Measurements from ENCODE around the gene PMEPA1.

Gene PMEPA1

DNA sequence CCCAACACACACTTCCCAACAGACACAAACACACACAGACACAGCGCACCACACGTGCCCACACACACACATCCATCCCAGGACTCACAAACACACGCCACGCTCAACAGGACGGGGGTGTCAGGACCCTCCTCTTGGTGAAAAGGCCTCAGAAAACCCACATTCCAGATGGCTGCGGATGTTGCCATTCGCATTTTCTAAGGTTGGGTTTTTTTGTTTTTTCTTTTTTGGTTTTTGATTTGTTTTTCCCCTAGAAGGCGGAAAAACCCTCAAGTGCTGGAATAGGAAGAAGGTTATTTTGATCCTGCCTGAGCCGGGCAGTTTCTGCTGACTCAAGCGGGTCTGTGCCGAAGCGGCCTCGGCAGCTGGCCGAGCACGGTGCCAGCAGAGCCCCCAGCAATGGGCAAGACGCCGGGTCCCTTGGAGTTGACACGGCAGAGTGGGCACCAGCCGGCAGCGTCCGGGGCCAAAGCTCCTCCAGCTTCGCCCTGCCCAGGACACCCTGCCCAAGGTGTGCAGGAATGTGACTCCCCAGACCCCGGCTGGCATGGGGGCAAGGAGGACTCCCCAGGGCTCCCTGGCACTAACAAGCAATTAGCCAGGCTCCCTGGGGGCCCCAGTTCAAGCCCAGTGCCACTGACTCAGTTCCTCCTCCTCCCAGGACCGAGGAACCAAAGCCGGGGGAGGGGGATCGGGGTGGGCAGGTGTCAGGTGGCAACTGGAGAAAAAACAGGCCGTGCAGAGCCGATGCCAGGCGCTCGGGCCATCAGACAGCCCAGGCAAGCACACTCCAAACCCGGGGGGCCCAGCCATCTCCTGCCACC is 48.7 kb downstream of the PMEPA1 start:
- DNase-seq, result no peak

- no peak for DNase-seq
Measured at GRCh38 chr20:57660181-57660921, 49.5 kb downstream of the PMEPA1 start.

DNA sequence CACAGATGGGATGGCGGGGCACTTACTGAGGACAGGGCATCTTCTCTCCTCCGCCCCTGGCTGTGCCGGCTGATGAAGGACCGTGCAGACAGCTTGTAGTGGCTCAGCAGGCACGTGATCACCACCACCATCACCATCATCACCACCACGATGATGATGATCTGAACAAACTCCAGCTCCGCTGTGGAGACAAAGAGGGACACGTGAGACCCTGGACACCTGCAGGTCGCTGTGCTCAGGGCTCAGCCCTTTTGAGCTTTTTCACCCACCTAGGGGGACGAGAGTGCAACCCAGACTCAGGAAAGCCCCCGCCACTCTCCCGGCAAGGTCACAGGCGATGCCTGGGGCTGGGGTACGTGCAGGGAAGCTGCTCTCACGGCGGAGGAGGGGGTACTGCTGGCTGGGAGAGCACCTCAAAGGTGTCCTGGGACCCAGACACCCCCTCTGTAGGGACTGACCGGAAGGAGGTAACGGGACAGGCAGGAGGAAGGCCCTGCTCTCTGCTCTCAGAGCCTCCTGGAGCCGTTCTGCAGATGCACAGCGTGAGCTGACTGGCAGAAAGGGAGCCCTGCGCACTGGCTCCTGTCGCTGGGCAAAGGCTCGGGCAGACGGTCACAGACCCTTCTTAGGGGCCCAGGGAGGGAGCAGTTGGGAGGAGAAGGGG is 50.2 kb downstream of the PMEPA1 start:
- DNase-seq, result no peak

DNA sequence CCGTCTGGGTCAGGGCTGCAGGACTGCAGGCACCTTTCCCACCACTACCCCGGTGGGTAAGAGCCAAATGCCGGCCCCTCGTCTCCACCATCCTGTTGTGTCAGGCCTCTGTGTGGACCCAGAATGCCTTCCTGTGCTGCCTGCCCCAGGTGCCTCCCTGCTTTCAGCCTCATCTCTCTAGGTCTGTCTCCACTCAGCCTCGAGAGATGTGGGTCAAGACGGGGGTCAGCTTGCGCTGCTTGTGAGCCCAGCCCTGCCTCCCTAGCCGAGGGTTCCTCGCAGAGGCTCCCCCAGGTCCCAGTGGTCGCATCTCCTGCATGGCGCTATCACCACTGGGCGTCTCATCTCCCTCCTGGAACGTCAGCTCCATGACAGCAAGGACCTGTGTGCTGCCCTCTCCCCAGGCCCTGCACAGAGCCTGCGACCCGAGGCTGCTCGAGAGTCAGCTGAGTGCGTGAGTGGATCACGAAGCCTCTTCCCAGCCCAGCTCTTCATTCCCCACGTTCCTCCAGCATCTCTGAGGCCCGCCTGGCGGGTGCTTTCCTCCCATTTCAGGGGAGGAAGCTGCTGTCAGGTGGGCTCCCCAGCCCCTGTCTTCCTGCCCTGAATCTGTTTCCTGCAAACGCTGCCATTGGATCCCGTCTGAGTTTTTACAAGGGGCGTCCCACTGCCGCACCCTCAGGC is 50.8 kb downstream of the PMEPA1 start:
- no peak for DNase-seq

- DNase-seq, result no peak
Measured at GRCh38 chr20:57658447-57658832, 51.4 kb downstream of the PMEPA1 start.

- no peak for DNase-seq
Measured at GRCh38 chr20:57657535-57658446, 52.0 kb downstream of the PMEPA1 start.

- DNase-seq, result no peak
Measured at GRCh38 chr20:57656821-57657534, 52.8 kb downstream of the PMEPA1 start.

DNA sequence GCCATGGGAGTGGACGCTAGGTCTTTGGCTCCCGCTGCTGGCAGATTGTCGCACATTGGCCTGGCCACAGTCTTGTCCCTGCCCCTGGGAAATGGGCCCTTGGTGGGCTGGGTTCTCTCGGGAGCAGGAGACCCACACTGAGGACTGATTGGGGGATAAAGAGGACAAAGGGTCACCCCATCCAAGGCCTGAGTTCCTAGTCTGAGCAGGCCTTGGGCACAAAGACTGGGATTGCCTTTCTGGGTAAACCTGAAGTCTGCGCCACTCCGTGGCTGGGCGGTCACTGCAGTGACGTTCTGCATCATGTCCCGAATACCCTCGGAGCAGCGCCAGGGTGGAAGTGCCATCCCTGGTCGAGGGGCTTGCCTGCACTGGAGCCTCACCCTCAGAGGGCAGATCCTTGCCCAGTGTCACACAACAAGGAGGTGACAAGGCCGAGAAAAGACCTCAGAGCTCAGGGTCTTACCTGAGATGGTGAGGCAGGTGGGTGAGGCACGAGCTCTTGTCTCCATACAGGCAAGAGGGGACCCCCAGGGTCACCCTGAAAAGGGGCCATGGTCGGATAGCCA is 53.5 kb downstream of the PMEPA1 start:
- DNase-seq, result no peak

DNA sequence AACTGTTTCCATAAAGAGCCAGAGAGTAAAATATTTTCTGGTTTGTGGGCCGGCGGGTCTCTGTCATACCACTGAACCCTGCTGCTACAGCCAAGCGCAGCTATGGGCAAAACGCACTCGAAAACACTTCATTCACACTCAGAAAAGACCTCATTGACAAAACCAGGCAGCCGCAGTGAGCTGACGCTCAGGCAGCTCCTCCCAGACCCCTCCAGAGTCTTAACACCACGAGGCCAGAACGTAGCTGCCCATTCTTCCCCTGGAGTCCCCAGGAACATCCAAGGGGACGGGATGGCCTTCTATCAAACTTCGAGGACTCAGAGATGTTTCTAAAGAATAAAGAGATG is 54.0 kb downstream of the PMEPA1 start:
- DNase-seq, result no peak

DNA sequence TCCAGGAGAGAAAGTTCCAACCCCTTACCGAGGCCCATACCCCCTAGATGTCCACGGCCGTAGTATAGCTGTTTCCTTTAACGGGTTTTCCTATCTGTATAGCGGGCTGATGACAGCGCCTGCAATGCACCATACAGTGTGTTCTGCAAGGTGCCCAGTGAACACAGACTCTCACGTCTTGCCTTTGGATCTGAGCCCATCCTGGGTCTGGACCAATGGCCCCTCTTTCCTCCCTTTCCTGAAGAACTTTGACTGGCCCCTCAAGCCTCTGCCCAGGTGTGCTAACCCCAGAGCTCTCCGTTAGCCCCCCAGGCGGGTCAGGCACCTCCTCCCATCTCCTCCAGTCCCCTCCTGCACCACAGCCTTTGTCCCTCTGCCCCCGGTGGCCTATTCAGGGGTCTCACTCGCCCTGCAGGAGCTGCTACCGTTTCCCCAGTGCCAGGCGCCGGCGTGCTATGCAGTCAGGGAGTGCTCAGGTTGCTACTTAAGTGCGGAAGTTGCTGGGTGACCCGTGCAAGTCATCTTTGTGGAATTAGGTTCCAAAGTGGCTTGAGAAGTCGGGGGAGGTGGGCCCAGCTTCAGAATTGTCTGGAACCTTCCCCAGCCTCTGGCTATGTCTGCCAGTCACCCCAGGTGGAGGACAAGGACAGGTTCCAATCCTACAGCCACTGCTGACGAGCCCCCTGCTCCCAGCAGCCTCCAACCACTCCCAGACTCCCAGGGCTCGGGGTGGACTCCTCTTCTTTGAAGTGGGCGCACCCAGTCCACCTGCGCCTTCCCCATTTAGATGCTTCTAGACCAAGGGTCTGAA is 54.6 kb downstream of the PMEPA1 start:
- no peak for DNase-seq

DNA sequence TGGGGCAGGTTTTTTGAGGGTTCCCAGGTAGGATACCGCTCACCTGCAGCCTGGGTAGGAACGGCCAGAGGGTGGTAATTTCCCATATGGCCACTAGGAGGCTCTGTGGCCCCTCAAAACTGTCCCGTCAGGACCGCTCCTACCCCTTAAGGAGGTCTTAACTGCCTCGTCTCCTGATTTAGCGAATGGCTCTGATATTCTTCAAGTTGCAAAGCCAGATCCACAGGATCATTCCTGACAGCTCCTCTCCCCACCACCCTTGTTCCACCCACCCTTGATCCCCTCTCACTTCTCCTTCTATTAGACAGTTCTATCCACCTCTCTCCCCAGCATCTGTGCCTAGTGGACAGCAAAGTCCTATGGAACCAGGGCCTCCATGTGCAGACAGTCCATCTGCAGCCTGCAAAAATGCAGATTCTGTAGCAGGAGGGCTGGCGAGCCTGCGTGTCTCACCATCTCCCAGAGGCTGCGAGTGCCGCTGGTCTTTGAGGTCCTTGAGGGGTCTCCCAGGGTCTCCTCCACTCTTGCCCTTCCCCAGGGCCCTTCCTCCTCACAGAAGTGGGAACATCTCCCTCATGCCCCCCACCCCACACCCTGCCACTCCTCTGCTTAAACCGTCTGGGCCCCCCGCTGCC is 55.3 kb downstream of the PMEPA1 start:
- peak in 1 of 2 experiments; percentile 55 for DNase-seq

DNA sequence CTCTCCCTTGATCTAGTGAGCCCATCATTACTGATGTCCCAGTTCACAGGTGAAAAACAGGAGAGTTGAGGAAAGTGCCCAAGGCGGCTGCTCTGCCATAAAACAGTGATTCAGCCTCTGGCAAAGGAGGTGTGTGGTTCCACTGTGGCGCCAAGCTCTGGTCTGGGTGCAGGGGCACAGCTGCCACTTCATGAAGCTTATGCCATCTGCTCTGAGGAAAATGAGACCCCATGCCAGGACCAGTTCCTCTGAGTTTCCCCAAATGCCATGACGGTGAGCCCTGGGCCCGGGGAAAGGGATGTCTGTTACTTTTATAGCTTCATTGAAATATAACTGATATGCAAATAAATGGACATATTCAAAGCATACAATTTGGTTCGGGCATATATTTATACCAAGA is 55.9 kb downstream of the PMEPA1 start:
- no peak for DNase-seq

GRCh38 chr20:57653546-57653900 is 56.3 kb downstream of the PMEPA1 start:
- no peak for DNase-seq

DNA sequence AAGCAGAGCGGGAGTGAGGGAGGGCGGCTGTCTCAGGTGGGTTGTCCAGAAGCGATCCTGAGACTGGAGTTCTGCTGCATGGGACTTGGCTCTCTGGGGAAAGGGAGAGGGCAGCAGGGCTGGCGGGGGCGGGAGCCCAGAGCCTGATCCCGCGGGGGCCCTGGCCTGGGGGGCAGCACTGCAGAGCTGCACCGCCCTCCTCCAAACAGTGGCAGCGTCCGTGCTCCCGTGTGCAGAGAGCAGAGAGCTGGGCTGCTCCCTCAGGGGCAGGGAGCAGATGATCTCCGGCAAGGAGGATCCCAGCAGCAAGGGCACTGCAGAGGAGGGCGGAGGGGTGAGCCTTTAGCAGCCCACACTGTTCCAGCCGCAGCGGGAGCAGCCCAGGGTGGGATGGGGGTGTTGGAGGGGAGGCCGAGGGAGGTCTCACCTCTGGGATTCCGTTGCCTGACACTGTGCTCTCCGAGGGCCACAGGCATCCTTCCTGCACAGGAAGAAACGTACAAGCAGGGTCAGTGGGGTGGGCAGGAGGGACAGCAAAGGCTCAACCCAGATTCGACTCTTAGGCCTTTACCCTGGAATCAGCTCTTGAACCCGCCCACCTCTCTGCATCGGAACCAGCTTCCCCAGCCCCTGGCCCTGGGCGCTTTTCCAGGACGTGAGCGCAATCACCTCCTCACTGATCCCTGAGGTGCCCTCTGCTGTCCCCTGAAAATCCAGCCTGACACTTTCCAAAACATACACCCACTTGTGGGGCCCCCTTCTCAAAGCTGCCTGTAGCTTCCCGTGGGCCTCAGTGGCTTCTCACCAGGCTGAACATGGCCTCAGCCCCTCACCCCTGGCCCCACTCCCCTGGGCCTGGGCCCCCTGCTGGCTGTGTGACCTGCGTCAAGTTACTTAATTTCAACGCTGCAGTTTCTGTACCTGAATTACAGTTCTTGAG is 56.9 kb downstream of the PMEPA1 start:
- DNase-seq, result no peak

- DNase-seq, result no peak
Measured at GRCh38 chr20:57651881-57652605, 57.8 kb downstream of the PMEPA1 start.

DNA sequence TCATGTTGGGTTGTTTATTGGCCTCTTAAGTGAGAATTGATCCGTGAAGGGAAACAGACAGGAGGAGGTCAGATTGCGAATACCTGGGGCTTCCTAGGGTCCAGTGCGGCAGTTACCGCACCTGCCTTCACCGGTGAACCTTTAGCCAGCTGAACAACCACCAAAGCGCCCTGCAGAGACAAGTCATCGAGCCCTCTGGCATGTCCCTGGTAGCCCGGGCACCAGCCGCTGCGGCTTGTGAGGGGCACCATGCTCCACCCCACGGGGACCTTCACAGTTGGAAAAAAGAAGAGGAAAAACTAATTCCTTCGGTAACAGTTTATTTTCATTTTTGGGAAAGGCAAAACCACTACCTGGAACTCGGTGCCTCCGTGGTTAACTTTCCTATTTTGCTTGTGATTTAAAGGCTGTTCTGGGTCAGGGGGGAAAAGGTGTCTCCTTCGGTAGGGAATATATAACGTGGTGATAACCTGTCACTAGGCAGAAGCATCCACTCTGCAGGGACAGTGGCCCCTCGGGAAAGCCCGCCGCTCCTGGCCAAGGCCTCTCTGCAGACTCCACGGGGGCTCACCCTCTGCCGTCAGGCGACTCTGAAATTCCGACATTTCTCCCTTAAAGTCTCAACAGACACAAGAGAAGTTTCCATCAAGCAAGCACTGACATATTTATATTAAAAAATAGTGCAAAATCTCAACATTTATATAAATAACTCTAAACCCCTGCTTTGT is 58.9 kb downstream of the PMEPA1 start:
- no peak for DNase-seq

DNA sequence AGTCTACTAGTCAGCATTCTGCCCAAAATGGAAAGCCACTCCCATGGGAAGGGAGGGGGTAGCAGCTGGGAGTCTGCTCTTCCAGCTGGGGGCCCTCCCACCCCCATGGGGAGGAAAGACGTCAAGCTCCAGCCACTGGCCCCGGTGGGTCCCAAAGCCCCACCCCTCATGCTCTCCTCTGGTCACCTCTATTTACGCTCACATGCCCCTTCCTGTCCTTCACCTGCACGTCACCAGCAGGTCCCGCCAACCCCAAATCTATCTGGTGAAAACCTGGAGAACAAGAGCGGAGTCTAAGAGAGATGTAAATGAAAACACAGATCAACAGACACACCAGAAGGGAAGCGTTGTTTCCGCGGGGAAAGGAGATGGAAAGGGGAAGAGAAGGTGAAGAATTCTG is 59.5 kb downstream of the PMEPA1 start:
- DNase-seq, result no peak
